Measurements from ENCODE around the gene ELMO3. TPM values are rescaled to one million over a fixed set of nuclear protein-coding genes. Genes with fewer than 3 reads are reported as not detected.

The ELMO3 gene
- total RNA-seq, 6 experiments from 2014 or later: 1.8 to 8.0 (median 4.6) TPM

DNA sequence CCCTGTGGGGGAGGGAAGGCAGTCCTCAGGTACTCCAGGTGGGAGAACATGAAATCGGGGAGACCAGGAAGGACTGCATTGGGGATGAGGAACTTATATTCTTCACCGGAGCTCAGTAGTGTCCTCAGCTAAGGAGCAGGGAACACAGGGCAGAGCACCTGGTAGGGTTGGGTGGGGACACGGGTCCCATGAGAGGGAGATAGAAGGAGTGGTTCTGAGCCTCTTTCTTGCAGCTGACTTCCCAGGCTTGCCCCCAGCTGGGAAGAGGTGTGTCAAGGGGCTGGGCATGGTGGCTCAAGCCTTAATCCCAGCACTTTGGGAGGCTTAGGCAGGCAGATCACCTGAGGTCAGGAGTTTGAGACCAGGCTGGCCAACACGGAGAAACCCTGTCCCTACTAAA lies 46.3 kb downstream of the ELMO3 start:
- peak in 2 of 3 donors; percentile 13 to 24 for DNase-seq
- Histone ChIP-seq H3K4me3 (no peak overlapping the region), H3K36me3 (no peaks in the 10 kb centered on the region), H3K9me3 (no peaks in the 10 kb centered on the region), H3K27ac (peak overlapping the region; percentile 53 to 81 (median 65)), H3K4me1 (peaks cover 0 to 56% (median 0%) of the 10 kb centered on the region in 4 donors), H3K27me3 (peaks cover 0 to 10% of the 10 kb centered on the region in 2 donors)
- TF ChIP-seq CTCF (IDR thresholded peaks at IDR 0.05) (no peak), POLR2A (IDR thresholded peaks at IDR 0.05) (no peak)
- no peak for ATAC-seq
- intact Hi-C loops (cut with DNase I): no loop called here
- 62% methylated on average over 3 of the region's 4 CpGs for WGBS (ENCODE audit: insufficient coverage, low coverage, low lambda C conversion rate, missing lambda C conversion rate)

- intact Hi-C loops (cut with DNase I): no loop called here
- ATAC-seq (no peak), DNase-seq (no peak)
- peak overlapping the region; percentile 58 to 66 (median 64) for H3K4me3 ChIP-seq
- no peaks in the 10 kb centered on the region for H3K36me3 ChIP-seq
- H3K9me3 ChIP-seq: no peaks in the 10 kb centered on the region
- H3K27ac ChIP-seq: peak overlapping the region; percentile 65 to 82 (median 69)
- 35% methylated on average over 7 of the region's 8 CpGs for WGBS (ENCODE audit: insufficient coverage, low coverage, low lambda C conversion rate, missing lambda C conversion rate)
- peaks cover 0 to 10% of the 10 kb centered on the region in 2 donors for H3K27me3 ChIP-seq
- peaks cover 0 to 53% (median 0%) of the 10 kb centered on the region in 4 donors for H3K4me1 ChIP-seq
- TF ChIP-seq CTCF (IDR thresholded peaks at IDR 0.05): no peak
- TF ChIP-seq POLR2A (IDR thresholded peaks at IDR 0.05): no peak
Observed at GRCh38 chr16:67245674-67246080, 46.7 kb downstream of the ELMO3 start.

DNA sequence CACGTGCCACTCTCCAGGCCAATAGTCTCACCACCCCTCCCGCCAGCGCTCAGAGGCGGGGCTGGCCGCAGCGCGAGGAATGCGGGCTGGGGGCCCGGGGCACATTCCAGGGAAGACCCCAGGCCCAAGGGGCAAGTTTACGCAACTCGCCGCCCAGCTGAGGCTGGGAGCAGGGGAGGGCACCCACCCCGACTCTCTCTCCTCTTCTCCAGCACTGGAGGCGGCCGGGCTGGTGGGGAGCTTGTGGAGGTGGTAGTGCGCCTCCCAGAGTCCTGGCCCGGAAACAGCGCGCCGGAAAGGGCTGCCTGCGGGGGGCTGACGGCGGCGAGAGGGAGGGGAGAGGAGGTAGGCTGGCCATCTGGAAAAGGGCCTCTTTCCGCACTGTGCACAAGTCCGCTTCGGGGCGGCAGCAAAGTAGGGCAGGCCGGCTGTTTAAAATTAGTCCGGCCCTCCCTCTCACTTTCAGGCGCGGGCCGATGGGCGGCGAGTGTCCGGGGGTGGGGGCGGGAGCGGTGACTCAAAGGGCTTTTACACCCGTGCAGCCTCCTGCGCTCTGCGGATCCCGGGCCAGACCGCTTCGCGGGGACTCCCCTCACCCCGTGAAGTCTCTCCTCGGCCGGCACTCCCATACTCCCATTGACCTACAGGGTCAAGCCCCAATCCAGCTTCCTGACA lies 47.3 kb downstream of the ELMO3 start:
- intact Hi-C loops (cut with DNase I): no loop called here
- peak; percentile 2 to 30 (median 20) for TF ChIP-seq CTCF (IDR thresholded peaks at IDR 0.05)
- TF ChIP-seq POLR2A (IDR thresholded peaks at IDR 0.05): no peak
- peak overlapping the region; percentile 58 to 66 (median 64) for H3K4me3 ChIP-seq
- WGBS (ENCODE audit: insufficient coverage, low coverage, low lambda C conversion rate, missing lambda C conversion rate): 4% methylated on average over 9 of the region's 48 CpGs
- H3K36me3 ChIP-seq: no peaks in the 10 kb centered on the region
- peaks cover 0 to 10% of the 10 kb centered on the region in 2 donors for H3K27me3 ChIP-seq
- DNase-seq (peak; percentile 71 to 77 (median 76)), ATAC-seq (peak; percentile 33 to 54 (median 40))
- peaks cover 0 to 48% (median 0%) of the 10 kb centered on the region in 4 donors for H3K4me1 ChIP-seq
- H3K9me3 ChIP-seq: no peaks in the 10 kb centered on the region
- H3K27ac ChIP-seq: peak overlapping the region; percentile 65 to 82 (median 69)

DNA sequence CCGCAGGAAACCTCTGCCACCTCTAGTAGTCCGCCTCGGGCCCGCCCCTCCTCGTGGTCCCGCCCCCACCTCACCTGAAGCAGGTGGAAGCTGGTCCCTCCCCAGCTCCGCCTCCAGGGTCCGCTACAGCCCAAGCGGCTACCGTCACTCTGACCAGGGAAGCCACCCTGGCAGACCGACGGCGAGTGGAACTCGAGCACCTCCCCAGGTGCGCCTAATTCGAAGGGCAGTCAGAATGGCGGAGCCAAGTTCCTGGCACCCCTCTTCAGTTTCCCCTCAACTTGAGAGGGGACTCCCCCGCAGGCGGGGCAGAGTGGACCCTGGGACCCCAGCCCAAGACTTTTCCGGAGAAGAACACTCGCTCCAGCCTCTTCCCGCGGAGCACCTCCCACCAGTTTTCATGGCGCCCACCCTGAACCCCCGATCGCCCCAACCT lies 47.8 kb downstream of the ELMO3 start:
- peak overlapping the region; percentile 58 to 66 (median 64) for H3K4me3 ChIP-seq
- ATAC-seq (peak; percentile 7 to 26 (median 14)), DNase-seq (peak; percentile 65 to 74 (median 66))
- H3K9me3 ChIP-seq: no peaks in the 10 kb centered on the region
- intact Hi-C loops (cut with DNase I): no loop called here
- TF ChIP-seq POLR2A (IDR thresholded peaks at IDR 0.05): no peak
- TF ChIP-seq CTCF (IDR thresholded peaks at IDR 0.05): no peak
- WGBS (ENCODE audit: insufficient coverage, low coverage, low lambda C conversion rate, missing lambda C conversion rate): 0% methylated on average over 7 of the region's 26 CpGs
- H3K27me3 ChIP-seq: peaks cover 0 to 10% of the 10 kb centered on the region in 2 donors
- no peaks in the 10 kb centered on the region for H3K36me3 ChIP-seq
- peaks cover 0 to 46% (median 0%) of the 10 kb centered on the region in 4 donors for H3K4me1 ChIP-seq
- H3K27ac ChIP-seq: peak overlapping the region; percentile 65 to 82 (median 69)
